ENCODE measurements around the gene NOC2L.

DNA sequence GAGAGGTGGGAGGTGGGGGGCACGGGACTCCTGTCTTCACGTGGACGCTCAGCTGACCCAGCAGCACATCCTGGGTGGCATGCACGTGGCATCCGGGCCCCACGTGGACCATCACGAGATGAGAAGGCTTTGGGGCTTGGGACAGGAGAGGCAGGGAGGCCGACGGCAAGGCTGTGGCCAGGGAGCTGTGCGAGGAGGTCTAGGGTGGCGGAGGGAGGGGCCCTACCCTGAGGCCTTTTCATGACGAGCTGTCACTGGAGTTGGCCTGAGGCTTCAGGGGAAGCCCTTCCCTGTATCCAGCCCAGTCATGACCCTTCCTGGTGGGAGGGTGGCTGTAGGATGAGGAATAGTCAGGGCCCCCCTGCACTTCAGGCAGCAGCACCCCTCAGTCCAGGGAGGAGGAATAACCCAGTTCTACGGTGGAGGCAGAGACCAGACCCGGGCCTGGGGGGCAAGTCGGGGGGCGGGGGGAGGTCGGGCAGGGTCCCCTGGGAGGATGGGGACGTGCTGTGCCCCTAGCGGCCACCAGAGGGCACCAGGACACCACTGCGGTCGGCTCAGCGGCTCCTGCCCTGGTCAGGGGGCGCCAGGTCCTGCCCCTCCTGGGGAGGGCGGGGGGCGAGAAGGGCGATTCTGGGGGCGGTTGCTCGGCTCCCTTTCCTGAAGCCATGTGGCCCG, 24.9 kb upstream of the NOC2L start:
- TF ChIP-seq POLR2A (IDR thresholded peaks at IDR 0.05; ENCODE audit: low read length) (no peak), GATA1 (IDR thresholded peaks at IDR 0.05; ENCODE audit: low read depth, low read length) (no peak)
